ENCODE results near the gene HM13. TPM values are rescaled to one million over a fixed set of nuclear protein-coding genes. Genes with fewer than 3 reads are reported as not detected.
"Not testable (repeated sequence)": the region's sequence is repeated elsewhere in the genome, so short reads cannot be mapped to it uniquely, and the experiment has no call there.

The HM13 gene
- total and polyA plus RNA-seq, 2 of the 13 experiments (the other 11 are each of a cell fraction or from before 2014, with no cell fraction given), result 118 to 243 TPM

DNA sequence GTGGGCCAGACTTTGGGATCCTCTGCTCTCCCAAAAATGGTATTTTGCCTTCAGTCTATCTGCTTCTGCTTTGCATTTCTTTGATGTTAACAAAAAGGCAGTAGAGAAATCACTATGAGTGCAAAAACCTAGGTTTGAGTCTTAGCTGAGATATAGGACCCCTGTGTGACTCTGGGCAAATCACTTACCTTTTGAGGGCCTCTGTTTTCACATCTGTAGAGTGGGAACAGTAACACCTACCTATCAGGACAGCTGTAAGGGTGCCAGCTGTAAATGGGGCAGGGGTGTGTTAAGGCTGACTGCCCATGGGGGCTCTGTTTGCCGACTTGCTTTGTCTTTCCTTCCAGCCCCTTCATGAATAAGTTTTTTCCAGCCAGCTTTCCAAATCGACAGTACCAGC, 30.4 kb downstream of the HM13 start:
- Histone ChIP-seq H3K4me1 (ENCODE audit: insufficient read depth, low read length) (peaks cover 25% of the 10 kb centered on the region), H3K36me3 (replicated peaks in 1 of 2; ENCODE audit: control insufficient read depth in 1 of 2, insufficient read depth in 2 of 2, low read length in 2 of 2) (peaks cover 48 to 83% of the 10 kb centered on the region in 2 experiments), H2AFZ (ENCODE audit: low read length) (no peak overlapping the region), H3K79me2 (ENCODE audit: insufficient read depth, low read length) (peaks cover 19% of the 10 kb centered on the region), H3K27ac (ENCODE audit: extremely low read length, insufficient read depth, low read length) (no peak overlapping the region), H3K9ac (ENCODE audit: insufficient read depth, low read depth, low read length) (no peak overlapping the region), H3K4me3 (replicated peaks in 1 of 3; ENCODE audit: insufficient read depth in 1 of 3, low read depth in 2 of 3, low read length in 3 of 3) (no peak overlapping the region), H3K9me3 (ENCODE audit: low read length) (no peaks in the 10 kb centered on the region), H3K27me3 (ENCODE audit: control insufficient read depth in 1 of 2, insufficient read depth in 2 of 2, low read length in 2 of 2) (no peaks in the 10 kb centered on the region), H3K4me2 (ENCODE audit: low read depth, low read length) (no peak overlapping the region), H4K20me1 (ENCODE audit: insufficient read depth, low read length) (no peaks in the 10 kb centered on the region)
- WGBS (ENCODE audit: low lambda C conversion rate), result 96% methylated on average over 2 of the region's 2 CpGs
- in situ Hi-C loops (cut with HindIII; ENCODE audit: extremely low pct_ligation_motif_present, low pct_unique_long_range_greater_than_20kb), result no loop called here
- TF ChIP-seq KDM5B (CRISPR knock-in tag; IDR thresholded peaks at IDR 0.05; ENCODE audit: borderline replicate concordance) (no peak), POLR2A (IDR thresholded peaks at IDR 0.05; ENCODE audit: insufficient read depth in 1 of 2, low read depth in 2 of 2, low read length in 2 of 2) (0 out of 4 replicates have a peak, but pooled peaks of 1 of the 2 experiments have one; percentile 35), NKX3-1 (CRISPR knock-in tag; IDR thresholded peaks at IDR 0.05) (no peak), POLR2G (IDR thresholded peaks at IDR 0.05; ENCODE audit: low read depth, low read length) (0 out of 2 replicates have a peak, but pooled peaks have one; percentile 5), ZNF629 (CRISPR knock-in tag; conservative IDR thresholded peaks at IDR 0.05) (peak; percentile 69)
- ATAC-seq, result no peak
- BruUV-seq (replicated peaks), result no TSS peak
- DNase-seq (ENCODE audit: low spot score), result no peak
- FAIRE-seq, result no peak
- CTCF ChIA-PET (ENCODE audit: low intra/inter-chr PET ratio, low total read pairs), result no interaction called here
- POLR2A ChIA-PET, result no interaction called here
- intact Hi-C loops (cut with micrococcal nuclease; ENCODE audit: unreplicated experiment), result no loop called here

DNA sequence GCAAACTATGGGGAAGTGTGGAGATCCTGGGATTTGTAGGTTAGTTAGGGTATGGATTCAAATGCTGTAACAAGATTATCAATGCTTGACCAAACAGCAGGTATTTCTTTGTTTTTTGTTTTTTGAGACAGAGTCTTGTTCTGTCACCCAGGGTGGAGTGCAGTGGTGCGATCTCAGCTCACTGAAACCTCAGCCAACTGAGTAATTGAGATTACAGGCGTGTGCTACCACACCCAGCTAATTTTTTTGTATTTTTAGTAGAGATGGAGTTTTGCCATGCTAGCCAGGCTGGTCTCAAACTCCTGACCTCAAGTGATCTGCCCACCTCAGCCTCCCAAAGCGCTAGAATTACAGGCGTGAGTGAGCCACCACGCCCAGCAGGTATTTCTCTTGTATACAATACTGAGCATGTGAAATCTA, 31.4 kb downstream of the HM13 start:
- Histone ChIP-seq H3K79me2 (ENCODE audit: insufficient read depth, low read length) (peaks cover 19% of the 10 kb centered on the region), H3K4me1 (ENCODE audit: insufficient read depth, low read length) (peaks cover 26% of the 10 kb centered on the region), H3K36me3 (replicated peaks in 1 of 2; ENCODE audit: control insufficient read depth in 1 of 2, insufficient read depth in 2 of 2, low read length in 2 of 2) (peaks cover 50 to 83% of the 10 kb centered on the region in 2 experiments)
- H3K4me3 ChIP-seq (replicated peaks in 1 of 3; ENCODE audit: insufficient read depth in 1 of 3, low read depth in 2 of 3, low read length in 3 of 3); intact Hi-C loops (cut with micrococcal nuclease; ENCODE audit: unreplicated experiment); BruUV-seq (replicated peaks); H4K20me1 ChIP-seq (ENCODE audit: insufficient read depth, low read length); DNase-seq (ENCODE audit: low spot score); ATAC-seq; H3K9me3 ChIP-seq (ENCODE audit: low read length); H3K4me2 ChIP-seq (ENCODE audit: low read depth, low read length); FAIRE-seq; H3K9ac ChIP-seq (ENCODE audit: insufficient read depth, low read depth, low read length); H3K27ac ChIP-seq (ENCODE audit: extremely low read length, insufficient read depth, low read length); CTCF ChIA-PET (ENCODE audit: low intra/inter-chr PET ratio, low total read pairs); H3K27me3 ChIP-seq (ENCODE audit: control insufficient read depth in 1 of 2, insufficient read depth in 2 of 2, low read length in 2 of 2); in situ Hi-C loops (cut with HindIII; ENCODE audit: extremely low pct_ligation_motif_present, low pct_unique_long_range_greater_than_20kb); H2AFZ ChIP-seq (ENCODE audit: low read length): not testable (repeated sequence)
- POLR2A ChIA-PET, result interaction anchor here (0.7 to 2.6 kb wide), 4 partner anchors 28 to 120 kb away, joined by 5 to 11 read pairs (median 7); partner anchors contain the start of gene ID1
- TF ChIP-seq POLR2A (IDR thresholded peaks at IDR 0.05; ENCODE audit: insufficient read depth in 1 of 2, low read depth in 2 of 2, low read length in 2 of 2) (peak in 1 of 2 experiments; percentile 8; a peak in 1 of 4 replicates), RBFOX2 (IDR thresholded peaks at IDR 0.05; ENCODE audit: low read depth, low read length) (peak; percentile 33; the same call in 1 of the 2 replicates)
- TF ChIP-seq, protein P1, sequence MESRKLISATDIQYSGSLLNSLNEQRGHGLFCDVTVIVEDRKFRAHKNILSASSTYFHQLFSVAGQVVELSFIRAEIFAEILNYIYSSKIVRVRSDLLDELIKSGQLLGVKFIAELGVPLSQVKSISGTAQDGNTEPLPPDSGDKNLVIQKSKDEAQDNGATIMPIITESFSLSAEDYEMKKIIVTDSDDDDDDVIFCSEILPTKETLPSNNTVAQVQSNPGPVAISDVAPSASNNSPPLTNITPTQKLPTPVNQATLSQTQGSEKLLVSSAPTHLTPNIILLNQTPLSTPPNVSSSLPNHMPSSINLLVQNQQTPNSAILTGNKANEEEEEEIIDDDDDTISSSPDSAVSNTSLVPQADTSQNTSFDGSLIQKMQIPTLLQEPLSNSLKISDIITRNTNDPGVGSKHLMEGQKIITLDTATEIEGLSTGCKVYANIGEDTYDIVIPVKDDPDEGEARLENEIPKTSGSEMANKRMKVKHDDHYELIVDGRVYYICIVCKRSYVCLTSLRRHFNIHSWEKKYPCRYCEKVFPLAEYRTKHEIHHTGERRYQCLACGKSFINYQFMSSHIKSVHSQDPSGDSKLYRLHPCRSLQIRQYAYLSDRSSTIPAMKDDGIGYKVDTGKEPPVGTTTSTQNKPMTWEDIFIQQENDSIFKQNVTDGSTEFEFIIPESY (CRISPR knock-in tag; IDR thresholded peaks at IDR 0.05), result peak; percentile 69; the same call in 1 of the 2 replicates
- 99% methylated on average over 5 of the region's 5 CpGs for WGBS (ENCODE audit: low lambda C conversion rate)

Measured in HepG2 (cell line).